Measurements from ENCODE around the gene LUC7L3.

DNA sequence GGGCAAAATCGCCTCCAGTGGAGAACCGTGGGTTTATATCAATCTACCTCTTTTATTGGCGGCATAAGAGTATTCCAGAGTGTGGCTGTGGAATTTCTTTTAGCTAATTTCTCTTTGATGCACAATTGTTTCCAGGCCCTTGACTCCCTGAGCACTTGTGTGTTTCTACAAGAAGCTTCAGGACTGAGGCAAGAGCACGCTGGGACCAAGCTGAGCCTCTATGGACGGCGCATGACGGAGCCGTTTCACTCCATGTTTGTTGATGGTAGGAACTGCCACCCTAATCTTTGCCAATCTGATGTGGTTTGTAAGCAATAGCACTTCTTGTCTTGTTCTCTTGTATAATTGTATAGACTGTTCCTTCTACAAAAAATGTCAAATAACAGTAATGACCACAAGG, 59.1 kb downstream of the LUC7L3 start:
- TF ChIP-seq, protein P1, sequence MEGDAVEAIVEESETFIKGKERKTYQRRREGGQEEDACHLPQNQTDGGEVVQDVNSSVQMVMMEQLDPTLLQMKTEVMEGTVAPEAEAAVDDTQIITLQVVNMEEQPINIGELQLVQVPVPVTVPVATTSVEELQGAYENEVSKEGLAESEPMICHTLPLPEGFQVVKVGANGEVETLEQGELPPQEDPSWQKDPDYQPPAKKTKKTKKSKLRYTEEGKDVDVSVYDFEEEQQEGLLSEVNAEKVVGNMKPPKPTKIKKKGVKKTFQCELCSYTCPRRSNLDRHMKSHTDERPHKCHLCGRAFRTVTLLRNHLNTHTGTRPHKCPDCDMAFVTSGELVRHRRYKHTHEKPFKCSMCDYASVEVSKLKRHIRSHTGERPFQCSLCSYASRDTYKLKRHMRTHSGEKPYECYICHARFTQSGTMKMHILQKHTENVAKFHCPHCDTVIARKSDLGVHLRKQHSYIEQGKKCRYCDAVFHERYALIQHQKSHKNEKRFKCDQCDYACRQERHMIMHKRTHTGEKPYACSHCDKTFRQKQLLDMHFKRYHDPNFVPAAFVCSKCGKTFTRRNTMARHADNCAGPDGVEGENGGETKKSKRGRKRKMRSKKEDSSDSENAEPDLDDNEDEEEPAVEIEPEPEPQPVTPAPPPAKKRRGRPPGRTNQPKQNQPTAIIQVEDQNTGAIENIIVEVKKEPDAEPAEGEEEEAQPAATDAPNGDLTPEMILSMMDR (IDR thresholded peaks at IDR 0.05; ENCODE audit: low read length): no peak
- TF ChIP-seq EZH2 (IDR thresholded peaks at IDR 0.05; ENCODE audit: borderline replicate concordance, low read length): no peak

Data from OCI-LY1 (cell line).